ENCODE results near the gene GALNT2. TPM values are rescaled to one million over a fixed set of nuclear protein-coding genes. Genes with fewer than 3 reads are reported as not detected.
A peak's percentile ranks its signal among the peaks of the same experiment; 100 is the strongest.

GALNT2 gene
- total and polyA plus RNA-seq, 9 of the 15 experiments (the other 6 are each of a cell fraction or from before 2014, with no cell fraction given), result 1.6 to 106 (median 51.9) TPM

DNA sequence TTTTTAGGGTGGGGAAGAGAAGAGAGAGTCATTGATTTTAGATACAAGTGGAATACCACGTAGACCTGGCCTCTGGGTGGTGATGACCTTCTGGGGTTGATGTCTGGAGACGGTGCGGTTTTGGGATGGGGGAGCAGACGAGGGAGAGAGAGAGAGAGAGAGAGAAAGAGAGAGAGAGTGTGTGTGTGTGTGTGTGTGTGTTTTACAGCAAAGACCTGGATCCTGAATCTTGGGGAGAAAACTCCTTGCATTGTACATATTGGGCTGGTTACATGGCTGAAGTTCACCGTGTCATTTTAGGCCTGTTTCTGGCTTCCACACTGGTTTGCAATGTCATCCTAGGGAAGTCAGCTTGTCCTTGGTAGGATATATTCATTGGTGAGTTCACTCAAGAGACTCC lies 89.0 kb downstream of the GALNT2 start (continued):
- TF ChIP-seq, protein P1, sequence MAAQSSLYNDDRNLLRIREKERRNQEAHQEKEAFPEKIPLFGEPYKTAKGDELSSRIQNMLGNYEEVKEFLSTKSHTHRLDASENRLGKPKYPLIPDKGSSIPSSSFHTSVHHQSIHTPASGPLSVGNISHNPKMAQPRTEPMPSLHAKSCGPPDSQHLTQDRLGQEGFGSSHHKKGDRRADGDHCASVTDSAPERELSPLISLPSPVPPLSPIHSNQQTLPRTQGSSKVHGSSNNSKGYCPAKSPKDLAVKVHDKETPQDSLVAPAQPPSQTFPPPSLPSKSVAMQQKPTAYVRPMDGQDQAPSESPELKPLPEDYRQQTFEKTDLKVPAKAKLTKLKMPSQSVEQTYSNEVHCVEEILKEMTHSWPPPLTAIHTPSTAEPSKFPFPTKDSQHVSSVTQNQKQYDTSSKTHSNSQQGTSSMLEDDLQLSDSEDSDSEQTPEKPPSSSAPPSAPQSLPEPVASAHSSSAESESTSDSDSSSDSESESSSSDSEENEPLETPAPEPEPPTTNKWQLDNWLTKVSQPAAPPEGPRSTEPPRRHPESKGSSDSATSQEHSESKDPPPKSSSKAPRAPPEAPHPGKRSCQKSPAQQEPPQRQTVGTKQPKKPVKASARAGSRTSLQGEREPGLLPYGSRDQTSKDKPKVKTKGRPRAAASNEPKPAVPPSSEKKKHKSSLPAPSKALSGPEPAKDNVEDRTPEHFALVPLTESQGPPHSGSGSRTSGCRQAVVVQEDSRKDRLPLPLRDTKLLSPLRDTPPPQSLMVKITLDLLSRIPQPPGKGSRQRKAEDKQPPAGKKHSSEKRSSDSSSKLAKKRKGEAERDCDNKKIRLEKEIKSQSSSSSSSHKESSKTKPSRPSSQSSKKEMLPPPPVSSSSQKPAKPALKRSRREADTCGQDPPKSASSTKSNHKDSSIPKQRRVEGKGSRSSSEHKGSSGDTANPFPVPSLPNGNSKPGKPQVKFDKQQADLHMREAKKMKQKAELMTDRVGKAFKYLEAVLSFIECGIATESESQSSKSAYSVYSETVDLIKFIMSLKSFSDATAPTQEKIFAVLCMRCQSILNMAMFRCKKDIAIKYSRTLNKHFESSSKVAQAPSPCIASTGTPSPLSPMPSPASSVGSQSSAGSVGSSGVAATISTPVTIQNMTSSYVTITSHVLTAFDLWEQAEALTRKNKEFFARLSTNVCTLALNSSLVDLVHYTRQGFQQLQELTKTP (IDR thresholded peaks at IDR 0.05; ENCODE audit: low read depth in 1 of 2, partially characterized antibody in 2 of 2), result peak; percentile 6 to 30
- TF ChIP-seq MEF2A (IDR thresholded peaks at IDR 0.05; ENCODE audit: control insufficient read depth, low read depth, low read length) (no peak), TBL1XR1 (IDR thresholded peaks at IDR 0.05; ENCODE audit: low read length in 2 of 2) (no peak), ZNF699 (CRISPR knock-in tag; IDR thresholded peaks at IDR 0.05; ENCODE audit: insufficient replicate concordance) (no peak), ZNF644 (tag; IDR thresholded peaks at IDR 0.05; ENCODE audit: low read depth) (no peak), CREB1 (IDR thresholded peaks at IDR 0.05) (no peak), CREB1 (CRISPR knock-in tag; IDR thresholded peaks at IDR 0.05) (no peak)
- TF ChIP-seq, protein P2, sequence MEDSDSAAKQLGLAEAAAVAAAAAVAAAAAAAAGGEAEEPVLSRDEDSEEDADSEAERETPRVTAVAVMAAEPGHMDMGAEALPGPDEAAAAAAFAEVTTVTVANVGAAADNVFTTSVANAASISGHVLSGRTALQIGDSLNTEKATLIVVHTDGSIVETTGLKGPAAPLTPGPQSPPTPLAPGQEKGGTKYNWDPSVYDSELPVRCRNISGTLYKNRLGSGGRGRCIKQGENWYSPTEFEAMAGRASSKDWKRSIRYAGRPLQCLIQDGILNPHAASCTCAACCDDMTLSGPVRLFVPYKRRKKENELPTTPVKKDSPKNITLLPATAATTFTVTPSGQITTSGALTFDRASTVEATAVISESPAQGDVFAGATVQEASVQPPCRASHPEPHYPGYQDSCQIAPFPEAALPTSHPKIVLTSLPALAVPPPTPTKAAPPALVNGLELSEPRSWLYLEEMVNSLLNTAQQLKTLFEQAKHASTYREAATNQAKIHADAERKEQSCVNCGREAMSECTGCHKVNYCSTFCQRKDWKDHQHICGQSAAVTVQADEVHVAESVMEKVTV (CRISPR knock-in tag; IDR thresholded peaks at IDR 0.05), result no peak
- TF ChIP-seq, protein P3, sequence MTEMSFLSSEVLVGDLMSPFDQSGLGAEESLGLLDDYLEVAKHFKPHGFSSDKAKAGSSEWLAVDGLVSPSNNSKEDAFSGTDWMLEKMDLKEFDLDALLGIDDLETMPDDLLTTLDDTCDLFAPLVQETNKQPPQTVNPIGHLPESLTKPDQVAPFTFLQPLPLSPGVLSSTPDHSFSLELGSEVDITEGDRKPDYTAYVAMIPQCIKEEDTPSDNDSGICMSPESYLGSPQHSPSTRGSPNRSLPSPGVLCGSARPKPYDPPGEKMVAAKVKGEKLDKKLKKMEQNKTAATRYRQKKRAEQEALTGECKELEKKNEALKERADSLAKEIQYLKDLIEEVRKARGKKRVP (CRISPR knock-in tag; IDR thresholded peaks at IDR 0.05), result no peak
- TF ChIP-seq, protein P4, sequence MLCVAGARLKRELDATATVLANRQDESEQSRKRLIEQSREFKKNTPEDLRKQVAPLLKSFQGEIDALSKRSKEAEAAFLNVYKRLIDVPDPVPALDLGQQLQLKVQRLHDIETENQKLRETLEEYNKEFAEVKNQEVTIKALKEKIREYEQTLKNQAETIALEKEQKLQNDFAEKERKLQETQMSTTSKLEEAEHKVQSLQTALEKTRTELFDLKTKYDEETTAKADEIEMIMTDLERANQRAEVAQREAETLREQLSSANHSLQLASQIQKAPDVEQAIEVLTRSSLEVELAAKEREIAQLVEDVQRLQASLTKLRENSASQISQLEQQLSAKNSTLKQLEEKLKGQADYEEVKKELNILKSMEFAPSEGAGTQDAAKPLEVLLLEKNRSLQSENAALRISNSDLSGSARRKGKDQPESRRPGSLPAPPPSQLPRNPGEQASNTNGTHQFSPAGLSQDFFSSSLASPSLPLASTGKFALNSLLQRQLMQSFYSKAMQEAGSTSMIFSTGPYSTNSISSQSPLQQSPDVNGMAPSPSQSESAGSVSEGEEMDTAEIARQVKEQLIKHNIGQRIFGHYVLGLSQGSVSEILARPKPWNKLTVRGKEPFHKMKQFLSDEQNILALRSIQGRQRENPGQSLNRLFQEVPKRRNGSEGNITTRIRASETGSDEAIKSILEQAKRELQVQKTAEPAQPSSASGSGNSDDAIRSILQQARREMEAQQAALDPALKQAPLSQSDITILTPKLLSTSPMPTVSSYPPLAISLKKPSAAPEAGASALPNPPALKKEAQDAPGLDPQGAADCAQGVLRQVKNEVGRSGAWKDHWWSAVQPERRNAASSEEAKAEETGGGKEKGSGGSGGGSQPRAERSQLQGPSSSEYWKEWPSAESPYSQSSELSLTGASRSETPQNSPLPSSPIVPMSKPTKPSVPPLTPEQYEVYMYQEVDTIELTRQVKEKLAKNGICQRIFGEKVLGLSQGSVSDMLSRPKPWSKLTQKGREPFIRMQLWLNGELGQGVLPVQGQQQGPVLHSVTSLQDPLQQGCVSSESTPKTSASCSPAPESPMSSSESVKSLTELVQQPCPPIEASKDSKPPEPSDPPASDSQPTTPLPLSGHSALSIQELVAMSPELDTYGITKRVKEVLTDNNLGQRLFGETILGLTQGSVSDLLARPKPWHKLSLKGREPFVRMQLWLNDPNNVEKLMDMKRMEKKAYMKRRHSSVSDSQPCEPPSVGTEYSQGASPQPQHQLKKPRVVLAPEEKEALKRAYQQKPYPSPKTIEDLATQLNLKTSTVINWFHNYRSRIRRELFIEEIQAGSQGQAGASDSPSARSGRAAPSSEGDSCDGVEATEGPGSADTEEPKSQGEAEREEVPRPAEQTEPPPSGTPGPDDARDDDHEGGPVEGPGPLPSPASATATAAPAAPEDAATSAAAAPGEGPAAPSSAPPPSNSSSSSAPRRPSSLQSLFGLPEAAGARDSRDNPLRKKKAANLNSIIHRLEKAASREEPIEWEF (CRISPR knock-in tag; IDR thresholded peaks at IDR 0.05), result no peak

All from K562 (cell line).